ENCODE results near the gene TSHZ2. TPM values are rescaled to one million over a fixed set of nuclear protein-coding genes. Genes with fewer than 3 reads are reported as not detected.

The TSHZ2 gene
- total and polyA plus RNA-seq, 2 donors (not counting 1 experiment from before 2014, with no cell fraction given), result 1.00 to 5.7 TPM

GRCh38 chr20:53210041-53210440 is 237.9 kb downstream of the TSHZ2 start:
- ATAC-seq (ENCODE audit: low read depth) (no peak), DNase-seq (no peak)
- TF ChIP-seq, protein P1, sequence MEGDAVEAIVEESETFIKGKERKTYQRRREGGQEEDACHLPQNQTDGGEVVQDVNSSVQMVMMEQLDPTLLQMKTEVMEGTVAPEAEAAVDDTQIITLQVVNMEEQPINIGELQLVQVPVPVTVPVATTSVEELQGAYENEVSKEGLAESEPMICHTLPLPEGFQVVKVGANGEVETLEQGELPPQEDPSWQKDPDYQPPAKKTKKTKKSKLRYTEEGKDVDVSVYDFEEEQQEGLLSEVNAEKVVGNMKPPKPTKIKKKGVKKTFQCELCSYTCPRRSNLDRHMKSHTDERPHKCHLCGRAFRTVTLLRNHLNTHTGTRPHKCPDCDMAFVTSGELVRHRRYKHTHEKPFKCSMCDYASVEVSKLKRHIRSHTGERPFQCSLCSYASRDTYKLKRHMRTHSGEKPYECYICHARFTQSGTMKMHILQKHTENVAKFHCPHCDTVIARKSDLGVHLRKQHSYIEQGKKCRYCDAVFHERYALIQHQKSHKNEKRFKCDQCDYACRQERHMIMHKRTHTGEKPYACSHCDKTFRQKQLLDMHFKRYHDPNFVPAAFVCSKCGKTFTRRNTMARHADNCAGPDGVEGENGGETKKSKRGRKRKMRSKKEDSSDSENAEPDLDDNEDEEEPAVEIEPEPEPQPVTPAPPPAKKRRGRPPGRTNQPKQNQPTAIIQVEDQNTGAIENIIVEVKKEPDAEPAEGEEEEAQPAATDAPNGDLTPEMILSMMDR (IDR thresholded peaks at IDR 0.05), result no peak
- TF ChIP-seq EZH2 (IDR thresholded peaks at IDR 0.05; ENCODE audit: borderline replicate concordance, insufficient read depth, low read depth, low read length, poor library complexity, severe bottlenecking), result no peak
- Histone ChIP-seq H3K27me3 (replicated peaks in 1 of 4; ENCODE audit: control extremely low read depth in 1 of 4, control insufficient read depth in 3 of 4, insufficient read depth in 4 of 4, low read length in 3 of 4) (no peaks in the 10 kb centered on the region), H3K4me1 (ENCODE audit: control insufficient read depth in 2 of 2, insufficient read depth in 2 of 2, low read length in 2 of 2) (peaks cover 0 to 4% of the 10 kb centered on the region in 2 donors), H4K20me1 (ENCODE audit: control insufficient read depth, insufficient read depth, low read length, poor library complexity, severe bottlenecking) (no peaks in the 10 kb centered on the region), H3K9ac (ENCODE audit: low read length) (no peak overlapping the region), H2AFZ (ENCODE audit: insufficient read depth, low read depth, low read length, poor library complexity, severe bottlenecking) (no peak overlapping the region), H3K9me3 (ENCODE audit: control extremely low read depth in 1 of 3, control insufficient read depth in 2 of 3, insufficient read depth in 1 of 3, low read length in 2 of 3) (no peaks in the 10 kb centered on the region), H3K4me2 (replicated peaks; ENCODE audit: low read depth, low read length, poor library complexity, severe bottlenecking) (no peak overlapping the region), H3K79me2 (ENCODE audit: control insufficient read depth, insufficient read depth, low read length) (no peaks in the 10 kb centered on the region), H3K36me3 (replicated peaks in 1 of 2; ENCODE audit: control extremely low read depth in 1 of 2, control insufficient read depth in 1 of 2, extremely low read depth in 1 of 2, insufficient read depth in 2 of 2, low read length in 1 of 2) (no peaks in the 10 kb centered on the region), H3K4me3 (ENCODE audit: control extremely low read depth in 1 of 5, extremely low read depth in 1 of 5, insufficient read depth in 1 of 5, low read depth in 2 of 5, low read length in 4 of 5) (no peak overlapping the region), H3K27ac (ENCODE audit: low read length in 2 of 2) (no peak overlapping the region)
- WGBS (ENCODE audit: insufficient coverage), result 85% methylated on average over 13 of the region's 13 CpGs
- H3K9me3 Mint-ChIP-seq (ENCODE audit: insufficient read depth), result no peaks in the 10 kb centered on the region
- POLR2A ChIA-PET, result no interaction called here
- H3K27ac Mint-ChIP-seq, result no peak overlapping the region
- peaks cover 2% of the 10 kb centered on the region for H3K4me1 Mint-ChIP-seq
- H3K4me3 Mint-ChIP-seq, result no peak overlapping the region
- CTCF ChIA-PET, result no interaction called here
- no peaks in the 10 kb centered on the region for H3K27me3 Mint-ChIP-seq
- intact Hi-C loops (cut with micrococcal nuclease), result no loop called here

GRCh38 chr20:53210931-53211330 is 238.8 kb downstream of the TSHZ2 start:
- TF ChIP-seq, protein P1 (IDR thresholded peaks at IDR 0.05), result no peak
- no peak for TF ChIP-seq EZH2 (IDR thresholded peaks at IDR 0.05; ENCODE audit: borderline replicate concordance, insufficient read depth, low read depth, low read length, poor library complexity, severe bottlenecking)
- Histone ChIP-seq H3K9me3 (ENCODE audit: control extremely low read depth in 1 of 3, control insufficient read depth in 2 of 3, insufficient read depth in 1 of 3, low read length in 2 of 3) (no peaks in the 10 kb centered on the region), H3K27ac (ENCODE audit: low read length in 2 of 2) (no peak overlapping the region), H3K9ac (ENCODE audit: low read length) (no peak overlapping the region), H3K4me2 (replicated peaks; ENCODE audit: low read depth, low read length, poor library complexity, severe bottlenecking) (no peak overlapping the region), H2AFZ (ENCODE audit: insufficient read depth, low read depth, low read length, poor library complexity, severe bottlenecking) (no peak overlapping the region), H4K20me1 (ENCODE audit: control insufficient read depth, insufficient read depth, low read length, poor library complexity, severe bottlenecking) (no peaks in the 10 kb centered on the region), H3K4me3 (ENCODE audit: control extremely low read depth in 1 of 5, extremely low read depth in 1 of 5, insufficient read depth in 1 of 5, low read depth in 2 of 5, low read length in 4 of 5) (no peak overlapping the region), H3K27me3 (replicated peaks in 1 of 4; ENCODE audit: control extremely low read depth in 1 of 4, control insufficient read depth in 3 of 4, insufficient read depth in 4 of 4, low read length in 3 of 4) (no peaks in the 10 kb centered on the region), H3K4me1 (ENCODE audit: control insufficient read depth in 2 of 2, insufficient read depth in 2 of 2, low read length in 2 of 2) (peaks cover 0 to 7% of the 10 kb centered on the region in 2 donors), H3K36me3 (replicated peaks in 1 of 2; ENCODE audit: control extremely low read depth in 1 of 2, control insufficient read depth in 1 of 2, extremely low read depth in 1 of 2, insufficient read depth in 2 of 2, low read length in 1 of 2) (no peaks in the 10 kb centered on the region), H3K79me2 (ENCODE audit: control insufficient read depth, insufficient read depth, low read length) (no peaks in the 10 kb centered on the region)
- Mint-ChIP-seq H3K4me3 (no peak overlapping the region), H3K27ac (no peak overlapping the region), H3K9me3 (ENCODE audit: insufficient read depth) (no peaks in the 10 kb centered on the region), H3K27me3 (peaks cover 4% of the 10 kb centered on the region), H3K4me1 (peaks cover 5% of the 10 kb centered on the region)
- ChIA-PET CTCF (no interaction called here), POLR2A (no interaction called here)
- intact Hi-C loops (cut with micrococcal nuclease), result no loop called here
- ATAC-seq (ENCODE audit: low read depth) (no peak), DNase-seq (no peak)
- no CpG with 5 or more reads among the region's 3 CpGs for WGBS (ENCODE audit: insufficient coverage)
